NCI-H146 treated with DMSO at 0.1 percent for 48 hours (cell line): ENCODE results near the gene KRR1.
"Not testable (repeated sequence)": the region's sequence is repeated elsewhere in the genome, so short reads cannot be mapped to it uniquely, and the experiment has no call there.

Source experiments
- DNase-seq: peaks from one replicate; lab custom pipeline; 2025; ENCODE audit not compliant: unreplicated experiment; lab: John Stamatoyannopoulos, UW

The KRR1 gene

DNA sequence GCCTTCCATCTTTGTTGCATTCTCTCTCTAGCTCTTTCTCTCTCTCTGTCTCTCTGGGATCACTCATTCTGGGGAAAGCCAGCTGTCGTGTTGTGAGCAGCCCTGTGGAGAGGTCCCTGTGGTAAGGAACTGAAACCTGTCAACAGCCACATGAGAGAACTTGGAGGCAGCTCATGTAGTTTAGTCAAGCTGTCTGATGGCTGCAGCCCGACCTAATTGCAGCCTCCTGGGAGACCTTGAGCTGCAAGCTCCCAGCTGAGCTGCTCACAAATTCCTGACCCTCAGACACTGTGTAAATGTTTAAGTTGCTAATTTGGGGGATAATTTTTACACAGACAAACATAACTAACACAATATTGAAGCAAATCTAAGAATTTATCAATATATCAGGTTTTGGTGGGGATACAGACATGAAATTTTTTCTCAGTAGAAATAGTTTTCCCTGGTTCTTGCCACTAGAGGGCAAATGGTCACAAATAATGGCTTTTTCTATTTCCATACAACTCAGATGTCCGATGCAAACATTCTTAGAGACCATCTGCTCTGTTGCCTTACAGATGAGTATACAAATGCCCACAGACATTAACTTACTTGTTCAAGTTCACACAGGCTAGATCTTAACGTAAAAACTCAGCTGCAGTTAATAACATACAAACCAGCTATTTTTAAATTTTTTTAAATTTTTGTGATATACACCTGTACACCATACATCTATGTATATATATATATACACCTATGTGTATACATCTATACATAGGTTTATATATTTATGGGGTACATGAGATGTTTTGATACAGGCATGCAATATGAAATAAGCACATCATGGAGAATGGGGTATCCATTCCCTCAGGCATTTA is 15.5 kb upstream of the KRR1 start:
- peak; percentile 52 for DNase-seq

DNA sequence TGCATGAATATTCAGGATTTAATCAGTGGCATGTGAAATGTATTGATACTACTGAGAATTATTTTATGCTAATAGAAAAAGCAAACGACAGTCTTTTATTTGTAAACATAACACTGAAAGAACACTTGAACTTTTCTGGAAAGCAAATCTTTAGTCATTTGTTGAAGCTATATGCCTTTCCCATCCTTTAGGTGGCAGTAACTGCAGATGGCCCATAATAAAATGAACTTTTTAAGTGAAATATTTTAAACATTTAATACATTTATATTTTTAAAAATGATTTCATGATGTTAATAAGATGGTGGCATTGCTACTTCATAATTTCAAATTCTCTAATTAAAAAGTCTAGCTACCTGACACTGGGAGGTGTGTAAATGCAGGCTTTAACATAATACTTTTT is 13.9 kb upstream of the KRR1 start:
- DNase-seq: no peak

DNA sequence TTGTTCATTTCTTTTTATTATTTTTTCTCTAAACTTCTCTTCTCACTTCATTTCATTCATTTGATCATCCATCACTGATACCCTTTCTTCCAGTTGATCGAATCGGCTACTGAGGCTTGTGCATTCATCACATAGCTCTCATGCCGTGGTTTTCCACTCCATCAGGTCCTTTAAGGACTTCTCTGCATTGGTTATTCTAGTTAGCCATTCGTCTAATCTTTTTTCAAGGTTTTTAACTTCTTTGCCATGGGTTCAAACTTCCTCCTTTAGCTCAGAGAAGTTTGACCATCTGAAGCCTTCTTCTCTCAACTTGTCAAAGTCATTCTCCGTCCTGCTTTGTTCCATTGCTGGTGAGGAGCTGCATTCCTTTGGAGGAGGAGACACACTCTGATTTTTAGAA is 10.7 kb upstream of the KRR1 start:
- not testable (repeated sequence) for DNase-seq

DNA sequence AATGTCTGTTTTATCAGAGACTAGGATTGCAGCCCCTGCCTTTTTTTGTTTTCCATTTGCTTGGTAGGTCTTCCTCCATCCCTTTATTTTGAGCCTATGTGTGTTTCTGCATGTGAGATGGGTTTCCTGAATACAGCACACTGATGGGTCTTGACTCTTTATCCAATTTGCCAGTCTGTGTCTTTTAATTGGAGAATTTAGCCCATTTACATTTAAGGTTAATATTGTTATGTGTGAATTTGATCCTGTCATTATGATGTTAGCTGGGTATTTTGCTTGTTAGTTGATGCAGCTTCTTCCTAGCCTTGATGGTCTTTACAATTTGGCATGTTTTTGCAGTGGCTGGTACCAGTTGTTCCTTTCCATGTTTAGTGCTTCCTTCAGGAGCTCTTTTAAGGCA is 9.8 kb upstream of the KRR1 start:
- not testable (repeated sequence) for DNase-seq

DNA sequence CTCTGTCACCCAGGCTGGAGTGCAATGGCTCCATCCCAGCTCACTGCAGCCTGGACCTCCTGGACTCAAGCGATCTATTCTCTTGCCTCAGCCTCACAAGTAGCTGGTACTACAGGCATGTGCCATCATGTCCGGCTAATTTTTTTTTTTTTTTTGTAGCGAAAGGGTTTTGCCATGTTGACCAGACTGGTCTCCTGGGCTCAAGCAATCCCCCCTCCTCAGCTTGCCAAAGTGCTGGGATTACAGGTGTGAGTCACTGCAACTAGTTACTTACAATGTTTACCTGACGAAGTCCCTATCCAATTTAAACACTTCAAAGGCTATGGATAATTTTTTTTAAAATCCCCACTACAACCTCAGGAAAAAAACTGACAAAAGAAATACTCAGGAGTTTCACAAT is 1.8 kb downstream of the KRR1 start:
- DNase-seq: no peak

DNA sequence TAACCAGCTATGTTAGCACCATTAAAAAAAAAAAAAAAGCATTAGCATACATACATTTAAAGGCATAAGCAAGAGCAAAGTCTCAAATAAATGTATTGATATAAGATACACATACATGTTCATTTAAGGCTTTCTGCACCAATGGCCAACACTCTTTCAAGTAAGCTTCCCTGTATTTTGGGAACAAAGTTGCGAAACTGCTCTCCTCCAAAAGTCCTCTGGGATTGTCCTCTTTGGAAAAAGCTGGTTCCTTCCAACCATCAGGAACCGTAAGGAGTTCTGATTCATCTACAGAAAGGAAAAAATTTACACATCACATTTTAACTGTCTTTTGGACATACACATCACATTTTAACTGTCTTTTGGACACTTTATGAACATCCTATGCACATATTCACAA is 3.2 kb downstream of the KRR1 start:
- DNase-seq: no peak

DNA sequence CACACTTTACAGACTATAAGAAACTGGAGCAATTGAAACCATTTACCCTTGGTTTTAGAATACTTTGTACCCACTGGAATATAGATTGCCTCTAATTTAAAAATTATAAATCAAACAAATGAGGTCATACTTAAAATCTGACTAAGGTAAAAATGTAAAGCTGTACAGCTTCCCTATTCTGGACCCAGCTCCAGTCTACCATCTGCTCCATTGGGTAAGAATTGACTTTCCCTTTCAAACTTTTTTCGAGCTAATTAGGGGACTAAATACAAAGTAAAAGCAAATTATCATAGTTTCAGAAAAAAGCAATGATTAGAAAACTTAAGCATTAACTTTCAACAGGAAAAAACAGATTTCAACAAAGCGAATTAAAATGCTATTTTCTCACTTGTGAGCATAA is 4.3 kb downstream of the KRR1 start:
- no peak for DNase-seq

DNA sequence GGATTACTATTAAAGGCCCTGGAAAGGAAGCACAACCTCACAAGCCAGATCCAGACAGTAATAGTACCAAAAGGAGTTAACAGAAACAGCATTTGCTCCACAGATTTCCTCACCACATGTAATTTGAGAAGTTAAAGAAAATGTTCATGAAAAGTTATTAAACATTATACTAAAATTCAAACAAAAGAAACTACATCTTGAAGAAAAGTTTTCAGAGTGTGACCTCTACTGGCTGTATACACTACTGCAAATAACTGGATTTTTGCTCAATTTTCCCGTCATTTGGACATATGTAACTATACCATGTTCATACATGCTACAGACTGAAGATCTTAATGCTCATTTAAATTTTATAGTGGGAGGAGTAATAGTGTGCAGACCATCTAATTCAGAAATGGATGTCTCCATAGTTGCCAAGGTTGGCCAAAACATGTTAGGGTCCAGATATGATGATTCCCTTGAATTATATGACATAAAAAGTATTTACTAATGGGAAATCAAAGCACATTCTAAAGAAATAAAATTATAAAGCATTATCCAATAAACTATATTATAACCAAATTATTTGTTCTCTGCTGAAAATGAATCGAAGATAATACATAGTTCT is 5.6 kb downstream of the KRR1 start:
- no peak for DNase-seq

DNA sequence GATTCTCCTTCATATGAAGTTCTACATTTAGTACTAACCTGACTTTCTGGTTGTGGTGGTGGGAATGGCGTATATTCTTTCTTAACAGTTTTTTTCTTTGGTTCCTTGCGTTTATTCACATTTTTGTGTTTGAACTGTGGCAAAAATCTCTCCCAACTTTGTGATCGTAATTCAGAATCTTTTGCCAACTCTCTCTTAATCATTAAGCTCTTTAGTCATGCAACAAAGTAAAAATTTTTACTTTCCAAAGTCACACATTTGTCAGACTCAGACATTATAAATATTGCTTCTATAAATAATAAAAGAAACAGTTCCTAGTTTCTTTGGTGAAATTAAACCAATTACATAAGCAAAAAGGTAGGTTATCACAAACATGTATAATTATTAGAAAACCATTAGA is 7.5 kb downstream of the KRR1 start:
- no peak for DNase-seq

DNA sequence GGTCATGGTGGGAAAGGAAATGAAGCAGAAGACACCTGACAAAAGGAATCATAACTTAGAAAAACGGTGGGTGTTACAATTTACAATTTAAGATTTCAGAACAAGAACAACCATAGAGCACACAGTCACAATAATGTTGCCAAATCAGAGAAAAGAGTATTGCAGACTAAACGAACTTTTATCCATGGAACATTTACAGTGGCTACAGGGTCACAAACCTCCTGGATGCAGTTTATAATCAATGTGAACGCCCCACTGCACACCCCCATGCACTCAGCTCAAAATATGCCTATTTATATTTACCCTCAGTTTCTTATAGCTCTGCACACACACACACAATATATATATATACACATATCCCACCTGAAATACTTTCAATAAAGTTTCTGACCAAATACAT is 8.0 kb downstream of the KRR1 start:
- DNase-seq: no peak

DNA sequence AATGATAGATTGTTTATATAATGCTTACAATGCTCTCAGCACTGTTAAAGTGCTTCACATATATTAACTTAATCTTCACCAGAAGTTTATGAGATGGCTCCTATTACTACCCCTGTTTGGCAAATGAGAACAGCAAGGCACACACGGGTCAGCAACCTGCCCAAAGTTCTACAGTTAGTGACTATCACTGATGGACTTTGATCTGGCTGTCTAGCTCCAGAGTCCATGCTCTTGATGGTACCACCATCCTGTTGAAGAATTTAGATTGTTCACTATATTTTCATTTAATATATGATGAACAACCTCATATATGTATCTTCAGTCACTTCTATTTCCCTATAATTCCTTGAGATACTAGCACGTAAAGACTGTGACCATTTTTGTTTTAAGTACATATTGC is 20.2 kb downstream of the KRR1 start:
- DNase-seq: no peak

DNA sequence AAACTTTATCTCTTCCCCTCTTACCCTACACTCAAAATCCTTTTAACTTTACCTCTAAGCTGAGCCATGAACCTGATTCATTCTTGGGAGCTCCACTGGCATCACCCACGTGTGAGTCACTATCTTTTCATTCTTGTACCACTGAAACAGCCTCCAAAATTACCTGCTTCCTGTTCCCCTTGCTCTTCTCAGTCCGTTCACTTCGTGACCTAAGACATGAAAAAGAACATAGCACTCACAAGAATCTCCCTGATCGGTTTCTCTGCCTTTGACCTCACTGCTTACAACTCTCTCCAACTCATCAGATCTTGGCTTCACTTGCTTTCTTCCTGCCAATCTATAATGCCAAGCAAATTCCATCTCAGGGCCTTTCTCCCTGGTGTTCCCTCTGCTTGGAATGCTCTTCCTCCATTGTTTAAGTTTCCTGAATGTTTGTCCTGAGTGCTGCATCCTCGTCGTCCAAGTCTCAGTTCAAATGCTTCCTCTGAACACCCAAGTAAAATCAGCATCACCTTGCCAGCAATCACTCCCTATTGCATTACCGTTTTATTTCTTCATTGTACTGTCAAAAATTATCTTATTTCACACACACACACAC is 21.7 kb downstream of the KRR1 start:
- no peak for DNase-seq

DNA sequence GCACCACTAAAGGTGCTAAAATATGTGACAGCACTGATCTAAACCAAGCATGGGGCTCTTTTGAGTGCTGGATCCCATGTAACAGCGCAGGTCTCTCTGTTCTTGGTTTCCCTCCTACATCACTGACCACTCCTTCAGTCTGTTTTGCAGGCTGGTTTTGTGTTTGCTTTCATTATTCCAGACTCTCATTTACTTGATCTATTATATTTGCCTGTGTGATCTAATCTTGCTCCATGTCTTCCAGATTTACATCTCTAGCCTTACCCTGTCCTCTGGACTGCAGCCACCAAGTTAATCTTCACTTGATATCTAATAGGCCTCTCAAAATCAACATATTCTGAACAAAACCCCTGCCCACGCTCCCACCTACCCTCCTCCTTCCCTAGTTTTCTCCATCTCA is 22.2 kb downstream of the KRR1 start:
- DNase-seq: no peak

DNA sequence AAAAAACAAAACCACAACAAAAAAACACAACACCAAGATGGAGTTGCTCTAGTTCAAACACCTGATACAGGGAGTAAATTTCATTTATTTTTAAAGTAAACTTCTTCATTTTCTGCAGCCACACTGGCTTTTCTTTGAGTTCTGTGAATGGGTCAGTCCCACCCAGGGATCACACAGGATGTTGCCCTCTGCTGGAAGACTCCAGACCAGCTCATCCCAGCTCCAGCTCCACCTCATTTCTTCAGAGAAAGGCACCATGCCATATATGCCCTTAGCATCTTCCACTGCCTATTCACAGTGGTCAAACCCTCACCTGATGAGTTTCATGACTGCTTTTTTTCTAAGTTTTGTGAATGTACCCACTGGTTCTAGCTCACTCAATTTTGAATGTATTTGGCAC is 22.9 kb downstream of the KRR1 start:
- no peak for DNase-seq

DNA sequence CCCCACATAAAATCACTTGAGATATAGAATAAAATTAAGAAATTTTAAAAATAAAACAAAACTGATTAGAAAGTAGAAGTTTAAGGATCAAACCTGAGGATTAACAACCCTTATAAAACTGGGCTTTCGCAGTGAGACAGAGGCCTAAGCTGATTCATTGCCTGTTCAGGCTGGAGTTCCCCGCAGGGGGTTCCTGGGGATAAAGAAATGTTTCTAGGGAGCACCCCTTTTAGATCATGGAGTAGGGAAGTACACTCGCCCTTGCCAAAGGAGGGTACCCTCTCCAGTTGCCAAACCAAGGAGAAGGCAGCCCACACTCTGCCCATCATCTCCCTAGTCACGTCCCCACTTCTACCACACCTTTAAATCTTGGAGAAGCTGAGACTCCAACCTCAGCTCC is 24.1 kb downstream of the KRR1 start:
- DNase-seq: no peak

DNA sequence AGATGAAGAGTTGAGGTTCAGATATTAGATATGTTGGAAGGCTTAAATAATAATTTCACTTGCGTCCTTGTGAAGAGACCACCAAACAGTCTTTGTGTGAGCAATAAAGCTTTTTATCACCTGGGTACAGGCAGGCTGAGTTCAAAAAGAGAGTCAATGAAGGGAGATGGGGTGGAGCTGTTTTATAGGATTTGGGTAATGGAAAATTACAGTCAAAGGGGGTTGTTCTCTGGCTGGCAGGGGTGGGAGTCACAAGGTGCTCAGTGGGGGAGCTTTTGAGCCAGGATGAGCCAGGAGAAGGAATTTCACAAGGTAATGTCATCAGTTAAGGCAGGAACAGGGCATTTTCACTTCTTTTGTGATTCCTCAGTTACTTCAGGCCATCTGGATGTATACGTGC is 27.0 kb downstream of the KRR1 start:
- DNase-seq: not testable (repeated sequence)

DNA sequence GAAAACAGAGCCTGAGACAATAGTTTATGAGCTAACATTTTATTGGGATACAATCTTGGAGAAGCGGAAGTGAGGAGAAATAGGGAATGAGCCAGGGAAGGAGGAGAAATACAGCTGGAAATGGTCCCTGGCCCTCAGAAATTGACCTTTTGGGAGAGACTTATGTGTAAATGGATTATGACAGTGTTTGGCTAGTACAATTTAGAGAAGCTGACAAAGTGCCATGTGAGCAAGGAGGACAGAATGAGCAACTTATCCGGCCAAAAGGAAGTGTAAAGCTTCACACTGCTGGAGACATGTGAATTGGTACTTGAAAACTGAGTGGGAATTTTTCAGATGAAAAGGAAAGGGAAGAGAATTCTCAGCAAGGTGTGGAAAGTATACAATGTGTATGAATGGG is 28.0 kb downstream of the KRR1 start:
- no peak for DNase-seq

DNA sequence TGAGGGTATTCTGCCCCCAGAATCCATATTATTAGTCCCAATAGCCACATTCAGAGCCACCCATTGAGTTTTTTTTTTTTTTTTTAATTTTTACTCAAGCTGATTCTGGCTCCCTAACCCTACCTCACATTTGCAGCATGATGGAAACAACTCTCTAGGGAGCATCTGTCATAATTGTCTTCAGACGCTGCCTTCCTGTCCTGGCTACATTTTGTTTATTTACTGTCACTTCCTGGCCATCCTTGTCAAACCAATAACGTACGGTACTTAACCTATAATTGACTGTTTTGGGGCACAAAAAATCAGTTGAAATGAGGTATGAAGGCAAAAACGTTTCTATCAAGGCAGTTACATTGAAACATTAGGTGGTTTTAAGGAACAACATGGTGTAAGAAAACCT is 28.8 kb downstream of the KRR1 start:
- DNase-seq: no peak

DNA sequence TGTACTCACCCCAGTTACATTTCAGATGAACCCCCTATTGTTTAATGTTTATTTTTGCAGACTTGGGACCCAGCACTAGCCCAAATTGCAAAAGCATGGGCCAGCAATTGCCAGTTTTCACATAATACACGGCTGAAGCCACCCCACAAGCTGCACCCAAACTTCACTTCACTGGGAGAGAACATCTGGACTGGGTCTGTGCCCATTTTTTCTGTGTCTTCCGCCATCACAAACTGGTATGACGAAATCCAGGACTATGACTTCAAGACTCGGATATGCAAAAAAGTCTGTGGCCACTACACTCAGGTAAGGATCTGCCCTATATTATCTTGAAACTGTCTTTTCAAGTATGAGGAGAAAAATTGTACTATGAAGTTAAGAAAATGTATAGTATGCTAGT is 29.6 kb downstream of the KRR1 start:
- DNase-seq: no peak

DNA sequence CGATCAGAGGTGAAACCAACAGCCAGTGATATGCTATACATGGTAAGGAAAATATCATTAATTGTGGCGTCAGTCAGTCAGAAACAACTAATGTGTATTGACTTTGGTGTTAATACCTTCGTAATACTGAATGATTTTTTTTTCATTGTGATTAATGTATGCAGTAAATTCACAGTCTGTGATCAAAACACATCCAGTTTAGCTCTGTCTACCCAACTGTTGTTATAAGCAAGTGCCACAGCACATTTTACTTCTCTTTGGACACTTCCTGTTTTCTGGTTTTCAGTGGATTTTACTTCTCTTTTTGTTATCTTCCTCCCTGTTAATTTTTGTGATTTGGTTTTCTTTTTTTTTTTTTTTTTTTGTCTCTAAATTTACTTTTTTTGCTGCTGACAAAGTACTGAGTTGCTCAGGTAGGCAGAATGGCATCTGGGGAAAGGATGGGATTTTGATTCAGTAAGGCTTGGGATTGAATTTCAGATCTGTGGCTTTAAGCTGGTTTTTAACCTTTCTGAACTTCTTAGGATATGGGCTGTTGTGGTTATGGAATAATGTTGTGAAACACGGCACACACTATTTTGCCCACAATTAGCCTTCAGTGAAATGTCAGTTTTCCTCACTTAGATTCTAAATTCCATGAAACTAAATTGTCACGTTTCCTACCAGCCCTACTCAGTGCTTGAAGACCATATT is 30.2 kb downstream of the KRR1 start:
- no peak for DNase-seq

DNA sequence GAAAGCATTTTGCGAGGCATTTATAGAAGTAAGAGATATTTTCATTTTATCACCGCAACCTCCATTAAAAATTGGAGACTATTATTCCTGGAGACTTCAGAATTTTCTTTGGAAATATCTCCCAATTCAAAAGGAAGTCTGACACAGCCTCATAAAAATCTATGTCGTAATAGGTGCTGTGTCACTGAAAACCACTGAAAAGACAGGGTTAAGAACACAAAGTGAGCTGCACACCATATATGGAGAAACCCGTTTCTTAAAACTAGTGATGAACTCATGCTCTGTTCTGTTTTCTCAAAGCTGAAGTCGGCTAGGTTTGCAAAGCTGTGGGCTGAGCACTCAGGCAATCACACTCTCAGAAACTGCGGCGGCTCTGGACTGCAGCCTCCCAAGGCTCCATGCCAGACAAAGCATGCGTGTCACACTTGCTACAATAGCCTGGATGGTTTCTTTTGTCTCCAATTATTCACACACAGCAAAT is 30.9 kb downstream of the KRR1 start, which contains the start of gene GLIPR1:
Gene GLIPR1 (plus strand): TSS at position 287 of the 481 bp plus-strand sequence. CDS start 126 bp downstream, at position 413.
- DNase-seq: peak; percentile 18
